GM19023 (cell line): ENCODE results near the gene PDE11A.

Experiments
- ATAC-seq: cut with Tn5 transposase; IDR thresholded peaks from one replicate; pipeline ENCODE4 v1.9.1; 2021; ENCODE audit warnings: mild to moderate bottlenecking, moderate library complexity; ENCODE audit not compliant: unreplicated experiment

The PDE11A gene

DNA sequence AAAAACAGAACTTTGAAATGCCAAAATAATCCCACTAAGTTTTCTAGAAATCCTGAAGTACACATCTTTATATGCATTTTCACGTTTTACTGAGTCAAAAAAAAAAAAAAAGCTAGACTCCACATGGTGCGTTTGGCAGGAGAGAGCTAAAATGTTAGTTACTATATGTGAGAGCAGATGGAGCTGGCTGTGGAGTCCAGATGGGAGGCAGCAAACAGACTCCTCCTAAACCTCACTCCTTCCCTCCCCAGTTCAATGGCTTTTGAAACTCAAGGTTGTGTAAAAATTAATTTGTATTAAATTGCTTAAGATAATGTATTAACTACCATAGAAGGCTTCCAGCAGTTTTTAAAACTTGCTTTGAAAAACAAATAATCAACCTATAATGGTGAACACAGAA is 431.2 kb downstream of the PDE11A start:
- no peak for ATAC-seq

DNA sequence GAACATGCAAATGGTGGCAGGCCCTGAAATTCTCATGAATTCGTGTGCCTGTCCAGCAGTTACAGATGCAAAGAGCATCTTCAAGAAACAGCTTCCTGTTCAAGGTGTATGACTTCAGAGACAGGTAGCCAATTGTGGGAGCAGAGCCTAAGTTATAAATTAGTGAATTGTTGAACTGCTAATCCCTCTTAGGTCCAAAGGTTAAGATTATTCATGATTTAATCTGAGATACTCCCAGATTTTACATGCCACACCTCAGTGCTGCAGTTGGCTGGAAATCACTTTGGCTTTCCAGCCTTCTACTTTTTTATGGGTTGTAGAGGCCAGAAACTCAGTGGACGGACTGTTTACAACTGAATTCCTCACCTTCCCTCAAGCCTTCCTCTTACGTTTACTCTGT is 432.2 kb downstream of the PDE11A start:
- no peak for ATAC-seq

DNA sequence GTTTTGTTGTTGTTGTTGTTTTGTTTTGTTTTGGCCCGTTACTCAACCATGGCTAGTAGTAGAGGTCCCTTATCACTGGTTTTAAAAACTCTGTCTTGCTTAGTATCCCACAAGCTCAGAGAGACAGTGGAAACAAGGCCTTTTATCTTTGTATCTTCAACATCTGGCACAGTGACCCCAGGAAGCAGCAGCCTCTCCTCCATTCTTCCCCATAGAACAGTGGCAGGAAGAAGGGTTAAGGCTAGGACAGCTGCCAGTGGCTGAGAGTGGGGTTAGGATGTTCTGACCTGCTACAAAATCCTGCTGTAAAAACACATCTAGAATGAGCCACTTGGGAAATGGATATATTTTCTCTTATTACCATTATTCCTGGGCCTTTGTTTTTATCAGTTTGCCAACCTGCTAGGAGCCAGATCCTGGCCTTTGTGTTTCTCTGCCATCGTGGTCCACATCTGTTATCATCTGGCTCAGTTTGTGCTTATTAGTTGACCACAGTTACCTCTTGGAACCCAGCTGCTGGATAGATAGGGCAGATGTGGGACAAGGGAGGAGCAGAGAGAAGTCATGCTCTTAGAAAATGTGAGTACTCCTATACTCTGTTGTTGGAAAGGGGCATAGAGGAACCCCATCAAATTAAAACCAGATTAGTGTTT is 433.2 kb downstream of the PDE11A start:
- ATAC-seq: no peak

DNA sequence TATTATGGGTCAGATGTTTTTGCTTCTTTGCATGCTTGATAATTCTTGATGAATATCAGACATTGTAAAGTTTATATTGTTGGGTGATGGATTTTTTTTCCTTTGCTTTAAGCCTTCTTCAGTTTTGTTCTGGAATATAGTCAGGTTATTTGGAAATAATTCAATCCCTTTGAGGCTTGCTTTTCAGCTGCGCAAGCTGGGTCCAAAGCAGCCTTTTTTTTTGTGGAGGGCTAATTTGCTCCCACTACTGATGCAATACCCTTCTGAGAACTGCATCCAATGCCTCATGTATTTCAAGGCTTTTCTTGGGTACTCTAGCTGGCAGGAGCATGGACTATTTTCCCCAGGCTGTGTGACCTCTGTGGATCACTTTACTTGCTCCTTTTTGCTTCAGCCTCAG is 434.1 kb downstream of the PDE11A start:
- no peak for ATAC-seq

DNA sequence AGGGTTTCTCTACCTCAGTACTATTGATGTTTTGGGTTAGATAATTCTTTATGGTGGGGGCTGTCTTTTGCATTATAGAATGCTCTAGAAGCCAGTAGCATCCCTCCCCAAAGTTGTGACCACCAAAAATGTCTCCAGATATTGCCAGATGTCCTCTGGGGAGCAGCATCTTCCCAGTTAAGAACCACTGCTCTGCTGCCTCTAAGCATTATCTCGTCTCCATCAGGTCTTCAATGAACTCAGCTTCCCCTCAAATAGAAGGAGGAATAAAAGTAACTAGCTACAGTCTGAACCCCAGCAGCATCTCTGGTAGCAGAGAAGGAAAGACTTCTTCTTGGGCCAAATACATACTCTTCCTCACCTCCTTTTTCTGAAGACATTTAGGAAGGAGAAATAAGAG is 435.9 kb downstream of the PDE11A start:
- no peak for ATAC-seq

DNA sequence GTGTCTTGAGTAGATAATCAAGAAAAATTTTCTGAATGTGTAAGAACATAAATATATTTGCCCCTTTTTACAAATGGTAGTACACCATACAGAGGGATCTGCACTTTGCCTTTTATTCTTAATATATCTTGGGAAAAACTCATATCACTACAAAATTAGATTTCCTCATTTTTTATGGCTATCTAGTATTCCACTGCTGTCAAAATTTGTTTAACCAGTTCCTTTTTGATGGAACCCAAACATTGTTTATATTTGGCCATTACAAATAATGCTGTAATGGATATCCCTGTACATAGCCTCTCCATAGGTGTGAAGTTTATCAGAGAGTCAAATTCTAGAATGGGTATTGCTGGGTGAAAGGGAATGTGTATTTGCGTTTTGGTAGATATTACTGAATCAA is 436.9 kb downstream of the PDE11A start:
- ATAC-seq: no peak

DNA sequence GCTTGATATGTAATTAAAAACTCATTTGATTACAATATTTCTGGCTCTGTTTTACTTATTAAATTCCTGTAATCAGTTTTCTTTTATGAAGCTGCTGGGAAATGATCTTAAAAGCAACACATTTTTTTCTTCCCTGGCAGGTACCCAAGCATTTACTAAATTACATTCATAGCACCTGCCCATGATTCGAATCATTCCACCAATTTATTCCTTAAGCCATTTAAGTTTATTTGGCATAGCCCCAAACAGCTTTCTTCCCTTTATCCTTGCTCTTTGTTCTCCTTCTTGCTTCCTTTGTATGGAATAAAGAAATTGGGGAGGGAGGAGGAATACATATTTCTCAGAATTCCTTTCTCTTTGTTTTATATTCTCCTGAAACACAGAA is 438.7 kb downstream of the PDE11A start:
- ATAC-seq: no peak

DNA sequence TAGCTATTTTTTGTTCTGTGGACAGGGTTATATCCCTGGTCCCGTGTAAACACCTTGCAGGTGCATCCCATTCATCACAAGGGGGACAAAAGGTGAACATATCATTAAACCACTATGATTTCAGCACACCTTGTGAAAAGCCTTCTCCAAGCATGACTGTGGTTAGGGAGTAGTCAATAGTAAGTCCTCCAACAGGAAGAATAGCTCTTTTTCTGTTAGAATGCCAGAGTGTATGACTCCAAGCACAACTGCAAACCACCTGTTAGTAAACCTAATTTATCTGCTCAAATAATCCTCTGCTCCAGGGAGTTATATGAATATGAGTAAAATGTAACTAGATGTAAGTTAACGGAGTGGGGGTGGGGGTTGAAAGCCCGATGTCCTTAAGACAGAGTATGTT is 439.5 kb downstream of the PDE11A start:
- ATAC-seq: no peak

DNA sequence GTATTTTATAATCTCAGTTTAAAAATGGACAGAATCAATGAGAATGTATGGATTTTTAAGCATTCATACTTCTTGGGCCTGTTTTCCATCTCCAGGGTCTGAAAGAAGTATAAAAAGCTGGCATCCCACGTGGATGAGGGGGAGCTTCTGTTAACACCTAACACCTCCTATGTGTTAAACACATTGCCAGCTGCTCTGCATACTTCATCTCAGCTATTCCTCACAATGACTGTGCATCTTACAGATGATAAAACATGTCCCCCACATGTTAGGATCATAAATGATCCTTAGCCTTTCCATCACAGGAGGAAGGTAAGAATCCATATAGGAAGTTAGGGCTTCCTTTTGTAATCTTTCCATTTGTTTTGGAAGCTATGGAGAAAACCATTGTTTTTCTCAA is 440.9 kb downstream of the PDE11A start:
- no peak for ATAC-seq

DNA sequence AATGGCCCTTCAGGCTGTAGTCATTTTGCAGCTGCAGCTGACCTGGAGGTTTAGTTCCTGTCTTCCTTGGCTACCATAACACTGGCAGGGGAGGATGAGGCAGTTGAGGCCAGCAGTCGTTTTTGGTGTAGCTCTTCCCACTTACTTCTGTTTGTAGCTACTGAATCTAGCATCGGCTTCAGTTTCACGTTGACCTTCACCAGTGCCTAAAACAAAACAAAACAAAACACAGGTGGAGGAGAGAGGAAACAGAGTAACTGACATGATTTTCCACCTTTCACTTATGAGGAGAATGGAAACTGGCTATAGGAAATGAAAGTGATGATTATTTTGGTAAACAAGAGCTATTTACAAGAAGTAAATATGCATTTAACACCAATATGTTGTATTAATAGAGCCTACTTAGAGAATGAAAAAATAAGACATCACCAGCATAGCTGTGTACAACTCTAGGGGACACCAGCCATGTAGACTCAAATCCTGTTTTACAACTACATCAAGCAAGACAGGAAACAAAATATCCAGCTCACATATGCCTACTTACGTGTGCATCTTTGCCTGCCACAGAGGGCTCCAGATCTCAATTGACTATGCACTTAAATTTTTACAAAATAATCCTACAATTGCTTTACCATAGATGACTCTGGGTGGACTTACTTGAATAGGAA is 443.1 kb downstream of the PDE11A start:
- ATAC-seq: no peak

DNA sequence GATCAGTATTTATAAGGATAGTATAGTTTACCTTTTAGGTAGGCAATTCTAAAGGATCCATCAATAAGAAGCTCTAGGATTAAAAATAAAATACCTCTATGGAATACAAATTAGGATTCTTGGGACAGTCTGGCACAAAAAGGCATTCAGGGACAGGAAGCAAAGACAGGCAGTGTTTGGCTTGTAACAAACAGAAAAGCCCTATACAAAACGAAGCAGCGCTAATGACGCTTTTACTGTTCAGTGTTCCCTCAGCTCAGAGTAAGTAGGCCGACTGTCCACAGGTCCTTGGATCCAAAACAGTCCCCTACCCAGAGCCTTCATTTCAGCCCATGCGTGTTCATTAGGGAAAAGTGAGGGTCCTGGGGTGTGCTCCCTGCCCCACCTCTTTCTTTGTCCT is 443.7 kb downstream of the PDE11A start:
- ATAC-seq: no peak

DNA sequence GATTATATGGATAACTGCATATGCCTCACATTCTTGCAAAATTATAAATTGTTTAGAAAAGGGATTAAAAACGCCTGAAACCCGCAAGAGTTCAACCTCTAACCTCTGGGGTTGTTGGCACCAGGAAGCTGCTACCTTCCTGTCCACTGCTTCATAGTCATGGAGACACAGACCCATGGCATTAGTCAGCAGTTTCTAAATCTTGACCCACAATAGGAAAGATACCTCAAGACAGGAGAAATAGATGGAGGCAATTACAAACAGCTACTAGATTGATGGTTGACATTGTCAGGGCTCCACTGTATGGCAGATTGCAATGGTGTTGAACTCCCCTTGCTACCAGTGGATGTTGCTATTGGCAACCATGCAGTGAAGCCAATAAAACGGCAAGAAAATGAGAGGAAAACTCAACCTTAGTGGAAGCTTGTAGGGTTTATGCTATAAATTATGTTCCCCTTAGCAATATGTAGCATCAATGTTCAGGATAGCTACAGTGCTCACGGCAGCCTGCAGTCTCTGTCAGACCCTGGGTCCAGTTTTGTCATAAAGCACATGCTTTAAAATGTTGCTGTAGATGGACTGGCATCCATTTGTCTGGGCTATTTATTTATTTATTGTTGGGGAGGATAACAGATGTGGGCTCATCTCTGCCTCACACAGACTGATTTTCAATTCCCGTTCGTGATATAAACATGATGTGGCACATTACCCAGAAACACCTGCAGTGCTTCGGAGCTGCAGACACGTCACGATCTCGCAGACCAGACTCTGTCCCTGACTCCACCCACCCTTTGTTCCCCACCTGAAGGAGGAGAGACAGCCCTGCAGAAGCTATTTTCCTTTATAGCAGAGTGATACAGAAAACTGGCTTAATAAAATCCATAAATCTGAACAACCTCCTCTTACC is 446.6 kb downstream of the PDE11A start:
- ATAC-seq: no peak

DNA sequence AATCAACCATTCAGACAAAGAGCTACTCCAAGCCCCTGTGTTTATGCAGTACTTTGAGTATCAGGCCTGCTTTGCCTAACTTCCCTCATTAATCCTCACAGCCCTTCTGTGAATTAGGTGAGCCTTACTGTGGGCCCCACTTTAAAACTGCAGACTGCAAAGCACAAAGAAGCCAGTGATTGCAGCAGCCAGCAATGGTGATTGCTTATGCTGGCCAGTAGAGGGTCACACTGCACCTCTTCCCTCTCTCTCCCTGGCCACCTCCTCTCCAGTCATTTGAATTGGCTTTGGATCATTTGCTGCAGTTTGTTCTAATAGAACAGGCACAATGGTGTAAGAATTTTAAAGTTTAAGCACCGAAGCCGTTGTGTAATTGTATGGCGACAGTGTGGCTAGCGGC is 450.1 kb downstream of the PDE11A start:
- no peak for ATAC-seq

DNA sequence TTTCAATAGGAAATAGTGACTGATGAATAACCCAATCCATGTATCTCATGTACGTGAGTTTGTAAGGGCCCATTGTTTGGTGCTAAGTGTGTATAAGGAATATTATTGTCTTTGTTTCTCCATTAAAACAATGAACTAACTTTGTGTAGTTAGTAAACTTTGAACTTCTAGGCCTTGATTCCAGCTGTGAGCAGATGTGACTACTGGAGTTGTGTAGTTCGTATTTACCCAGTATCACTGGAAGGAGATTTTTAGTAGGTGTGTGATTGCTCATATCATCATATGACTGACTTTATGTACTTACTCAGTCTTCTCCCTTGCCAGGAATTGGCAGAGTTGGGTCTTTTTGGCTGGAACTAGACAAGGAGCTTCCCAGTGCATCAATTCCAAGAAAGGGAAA is 452.6 kb downstream of the PDE11A start:
- no peak for ATAC-seq

DNA sequence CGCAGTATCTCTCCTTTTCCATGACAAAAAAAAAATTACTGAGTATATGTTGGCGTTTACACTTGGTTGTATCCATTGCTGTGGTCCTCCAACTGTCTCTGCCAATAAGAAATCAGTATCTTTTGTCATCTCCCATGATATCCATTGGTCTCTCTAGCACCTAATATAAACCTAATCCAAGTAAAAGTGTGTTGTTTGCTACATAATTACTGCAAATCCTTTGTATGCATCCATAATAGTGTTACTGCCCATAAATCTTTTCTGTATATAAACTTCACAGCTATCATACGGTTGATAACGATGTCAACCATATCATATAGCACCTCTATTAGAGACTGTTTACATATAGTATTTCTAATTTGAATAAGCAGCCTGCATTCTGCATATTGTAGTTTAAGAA is 453.1 kb downstream of the PDE11A start:
- ATAC-seq: no peak

DNA sequence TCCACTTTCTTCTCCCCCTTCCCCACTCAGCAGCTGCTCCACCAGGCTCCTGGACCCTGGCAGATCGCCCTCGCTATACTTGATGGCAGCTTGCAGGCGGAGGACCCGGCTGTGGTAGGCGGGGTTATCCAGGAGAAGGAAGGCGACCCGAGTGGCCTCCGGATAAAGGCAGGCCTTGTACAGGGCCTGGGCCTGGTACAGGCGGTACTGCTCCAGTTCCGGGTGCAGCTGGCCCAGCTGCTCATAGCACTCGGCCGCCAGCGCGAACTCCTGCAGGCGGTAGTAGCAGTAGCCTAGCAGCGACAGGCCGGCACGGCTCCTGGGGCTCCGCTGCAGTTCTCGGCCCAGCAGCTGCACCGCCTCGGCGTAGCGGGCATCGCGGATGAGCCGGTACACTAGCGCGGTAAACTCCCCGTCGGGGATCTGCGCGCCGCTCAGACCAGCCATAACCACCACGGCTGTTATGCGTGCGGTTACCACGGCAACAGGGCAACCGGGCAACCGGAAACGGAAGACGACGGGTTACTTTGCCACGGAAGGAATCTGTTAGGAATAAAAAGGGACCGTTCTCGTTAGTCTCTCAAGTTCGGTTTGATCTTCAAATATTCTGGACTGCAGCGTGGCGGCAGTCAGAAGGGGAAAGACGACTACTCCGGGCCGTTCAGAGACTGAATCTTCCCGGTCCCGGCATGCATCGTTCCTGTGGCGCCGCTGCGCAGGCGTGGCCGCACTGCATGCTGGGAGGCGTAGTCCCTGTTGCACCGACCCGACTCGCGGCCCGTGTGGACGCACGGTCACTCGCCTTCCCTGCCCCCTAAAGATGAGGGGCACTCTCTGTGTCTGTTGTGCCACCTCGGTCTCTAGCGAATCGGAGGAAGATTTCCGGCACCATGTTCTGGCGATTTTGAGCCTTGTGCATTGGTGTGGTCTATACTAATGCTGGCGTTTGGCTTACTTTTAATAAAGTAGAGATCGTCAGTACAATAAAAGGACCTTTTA is 454.0 kb downstream of the PDE11A start:
- ATAC-seq: peak; percentile 98

DNA sequence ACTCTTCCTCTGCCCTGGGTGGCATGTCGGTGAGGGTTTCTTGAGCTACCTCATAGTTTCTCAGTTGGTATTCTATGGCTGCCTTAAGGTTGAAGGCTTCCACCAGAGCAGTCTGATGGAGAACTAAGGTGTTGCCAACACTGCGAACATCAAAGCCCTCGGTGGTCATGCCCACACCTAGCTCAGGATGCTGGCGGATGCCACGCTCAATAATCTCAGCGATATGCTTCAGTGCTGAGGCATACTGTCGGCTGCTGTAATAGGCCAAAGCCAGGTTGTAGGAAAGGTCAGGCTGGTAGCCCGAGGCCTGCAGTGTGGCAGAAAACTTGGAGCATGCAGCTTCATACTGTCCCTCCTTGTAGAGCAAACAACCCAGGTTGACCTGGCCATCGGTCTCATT is 454.7 kb downstream of the PDE11A start:
- ATAC-seq: no peak

DNA sequence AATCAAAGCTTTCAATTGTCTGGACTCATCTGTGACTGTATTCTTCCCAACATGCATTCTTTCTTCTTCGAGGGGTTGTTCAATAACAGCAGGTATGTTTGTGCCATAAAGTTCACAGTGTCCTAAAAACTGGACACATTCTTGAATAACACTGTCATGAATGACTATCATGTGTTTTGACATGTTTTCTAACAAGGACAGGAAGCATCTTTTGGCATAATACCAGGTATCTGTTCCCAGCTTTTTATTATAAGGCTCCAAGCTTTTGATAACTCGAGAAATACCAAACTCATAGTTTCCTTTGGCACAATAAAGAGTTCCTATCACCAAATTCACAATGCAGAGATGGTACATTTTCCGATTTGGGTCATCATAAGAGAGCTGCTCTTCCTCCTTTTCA is 455.8 kb downstream of the PDE11A start:
- ATAC-seq: no peak

DNA sequence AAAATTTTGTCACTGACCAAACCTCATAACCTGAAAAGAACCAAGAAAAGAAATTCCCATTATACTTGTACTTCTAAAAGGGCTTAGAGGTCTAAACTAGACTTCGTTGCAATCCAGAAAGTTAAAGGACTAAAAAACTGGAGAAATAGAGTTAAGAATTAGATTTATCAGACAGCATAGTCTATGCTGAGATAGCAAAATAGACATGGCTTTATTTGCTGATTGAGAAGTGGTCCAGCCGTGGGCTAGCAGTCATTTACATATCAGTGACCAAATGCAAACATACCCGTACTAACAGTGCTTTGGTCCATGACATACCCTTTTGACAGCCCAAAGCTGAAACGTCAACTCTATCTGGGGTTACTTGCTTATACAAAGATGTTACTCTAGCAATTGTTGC is 456.5 kb downstream of the PDE11A start:
- no peak for ATAC-seq

DNA sequence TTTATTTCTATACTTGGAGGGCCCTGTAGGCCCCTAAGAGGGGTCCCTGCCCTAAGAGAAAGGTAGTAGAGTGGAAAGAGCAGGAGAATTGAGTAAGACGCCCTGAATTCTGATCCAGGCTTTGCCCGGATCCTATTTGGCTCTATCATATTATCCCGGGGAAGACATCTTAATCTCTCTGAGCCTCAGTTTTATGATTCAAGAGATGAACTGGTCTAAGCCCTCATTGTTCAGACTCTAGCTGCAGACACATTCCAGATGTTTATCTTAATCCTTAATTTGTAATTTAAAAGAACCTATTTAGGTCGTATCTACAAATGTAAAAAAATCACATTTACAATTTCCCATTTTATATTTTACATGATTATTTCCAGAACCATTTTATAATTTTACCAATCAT is 459.9 kb downstream of the PDE11A start:
- no peak for ATAC-seq
